Neural cell (in vitro differentiated cells): ENCODE data around the gene DCC. TPM values are rescaled to one million over a fixed set of nuclear protein-coding genes. Genes with fewer than 3 reads are reported as not detected.

Experiments used
- H2AFZ ChIP-seq: fragments of 200-600, 300-800 bp; sonication (generic), shearing (Covaris generic); 2 replicates; pipeline ENCODE4 v1.6.0; 2014; ENCODE audit warnings: low read depth, mild to moderate bottlenecking, antibody characterized with exemption, low read length, moderate library complexity
- H3F3A ChIP-seq: fragments of 200-600 bp; shearing (Covaris generic); 2 replicates; pipeline ENCODE4 v1.6.1; 2016; ENCODE audit warnings: mild to moderate bottlenecking, moderate library complexity, mixed read lengths, antibody characterized with exemption, low read length; ENCODE audit not compliant: insufficient read depth, poor library complexity, severe bottlenecking
- H3K27ac ChIP-seq: fragments of 200-600, 300-800 bp; sonication (generic), shearing (Covaris generic); 2 replicates; pipeline ENCODE4 v1.5.1; 2014; ENCODE audit warnings: mild to moderate bottlenecking, low read length, moderate library complexity
- H3K27me3 ChIP-seq: fragments of 300-800, 200-600 bp; sonication (generic), shearing (Covaris generic); 2 replicates; pipeline ENCODE4 v1.6.0; 2014; ENCODE audit warnings: mild to moderate bottlenecking, low read depth, low read length, moderate library complexity; ENCODE audit not compliant: insufficient read depth
- H3K36me3 ChIP-seq: fragments of 300-800, 200-600 bp; sonication (generic), shearing (Covaris generic); 2 replicates; pipeline ENCODE4 v1.5.1; 2014; ENCODE audit warnings: mild to moderate bottlenecking, antibody characterized with exemption, low read length, moderate library complexity; ENCODE audit not compliant: insufficient read depth
- H3K4me2 ChIP-seq: fragments of 300-800, 200-600 bp; sonication (generic), shearing (Covaris generic); 2 replicates; pipeline ENCODE4 v1.6.0; 2014; ENCODE audit warnings: mild to moderate bottlenecking, low read length
- H3K4me3 ChIP-seq: fragments of 300-800, 200-600 bp; sonication (generic), shearing (Covaris generic); 2 replicates; pipeline ENCODE4 v1.5.1; 2014; ENCODE audit warnings: mild to moderate bottlenecking, low read length, moderate library complexity
- H3K79me2 ChIP-seq: fragments of 200-600 bp; shearing (Covaris generic); replicated peaks from 2 replicates; pipeline ENCODE4 v1.6.0; 2014; ENCODE audit warnings: mild to moderate bottlenecking, low read length, moderate library complexity; ENCODE audit not compliant: insufficient read depth
- H3K9ac ChIP-seq: fragments of 300-800, 200-600 bp; sonication (generic), shearing (Covaris generic); 2 replicates; pipeline ENCODE4 v1.6.1; 2016; ENCODE audit warnings: mild to moderate bottlenecking, low read length, mixed read lengths
- H3K9me2 ChIP-seq: fragments of 200-600 bp; shearing (Covaris generic); 2 replicates; pipeline ENCODE4 v1.6.1; 2016; ENCODE audit warnings: mild to moderate bottlenecking, low read length, mixed read lengths; ENCODE audit not compliant: insufficient read depth
- H3K9me3 ChIP-seq: fragments of 200-600, 300-800 bp; sonication (generic), shearing (Covaris generic); 2 replicates; pipeline ENCODE4 v1.6.1; 2016; ENCODE audit warnings: mild to moderate bottlenecking, mixed run types, low read length, moderate library complexity, mixed read lengths
- H4K20me1 ChIP-seq: fragments of 200-600 bp; shearing (Covaris generic); 2 replicates; pipeline ENCODE4 v1.6.1; 2016; ENCODE audit warnings: mild to moderate bottlenecking, mixed run types; ENCODE audit not compliant: insufficient read depth
- CTCF ChIP-seq: fragments of 450-650 bp; IDR thresholded peaks from 2 replicates; pipeline ENCODE4 v1.5.1; 2014; ENCODE audit warnings: antibody characterized with exemption, mild to moderate bottlenecking, moderate library complexity; ENCODE audit not compliant: poor library complexity, severe bottlenecking
- EP300 ChIP-seq: fragments of 450-650 bp; conservative IDR thresholded peaks from 2 replicates; pipeline ENCODE4 v1.6.1; 2014; ENCODE audit warnings: antibody characterized with exemption, mild to moderate bottlenecking, moderate library complexity; ENCODE audit not compliant: poor library complexity, severe bottlenecking
- EZH2 ChIP-seq: fragments of 200-600, 300-800 bp; shearing (Covaris generic), sonication (generic); IDR thresholded peaks from 2 replicates; pipeline ENCODE4 v1.6.1; 2014; ENCODE audit warnings: antibody characterized with exemption, low read length, borderline replicate concordance, mild to moderate bottlenecking; ENCODE audit not compliant: insufficient read depth, poor library complexity, severe bottlenecking
- MXI1 ChIP-seq: fragments of 450-650 bp; conservative IDR thresholded peaks from 2 replicates; pipeline ENCODE4 v1.6.1; 2014; ENCODE audit warnings: antibody characterized with exemption, mild to moderate bottlenecking; ENCODE audit not compliant: poor library complexity, severe bottlenecking
- POLR2AphosphoS5 ChIP-seq: IDR thresholded peaks from 2 replicates; pipeline ENCODE4 v1.6.1; 2012
- RAD21 ChIP-seq: fragments of 450-650 bp; conservative IDR thresholded peaks from 2 replicates; pipeline ENCODE4 v1.6.1; 2014; ENCODE audit warnings: antibody characterized with exemption, mild to moderate bottlenecking, moderate library complexity
- SMC3 ChIP-seq: fragments of 450-650 bp; conservative IDR thresholded peaks from 2 replicates; pipeline ENCODE4 v1.6.1; 2014; ENCODE audit warnings: antibody characterized with exemption, mild to moderate bottlenecking, moderate library complexity; ENCODE audit not compliant: poor library complexity
- TAF1 ChIP-seq: IDR thresholded peaks from 2 replicates; pipeline ENCODE4 v1.6.1; 2012; ENCODE audit warnings: low read depth
- polyA plus RNA-seq: library from polyadenylated mRNA; depleted of rRNA; stranded (reverse); fragments of >200 nt; gene quantifications from 2 replicates; pipeline ENCODE4 v1.2.3, GENCODE V29; 2014
- TF ChIP-seq, protein P1 (sequence below): IDR thresholded peaks from 2 replicates; pipeline ENCODE4 v1.6.1; 2012; ENCODE audit warnings: borderline replicate concordance

The DCC gene
- polyA plus RNA-seq, 1 donor from 2014 or later, result 40.7 TPM

GRCh38 chr18:53241161-53241560 lies 901.2 kb downstream of the DCC start:
- Histone ChIP-seq H3K36me3 (no peaks in the 10 kb centered on the region), H3F3A (no peaks in the 10 kb centered on the region), H3K79me2 (no peaks in the 10 kb centered on the region), H3K9me3 (no peaks in the 10 kb centered on the region), H3K27me3 (no peaks in the 10 kb centered on the region), H3K4me2 (no peak overlapping the region), H4K20me1 (no peaks in the 10 kb centered on the region), H2AFZ (no peak overlapping the region), H3K9ac (no peak overlapping the region), H3K27ac (no peak overlapping the region), H3K4me3 (no peak overlapping the region), H3K9me2 (no peaks in the 10 kb centered on the region)
- TF ChIP-seq EP300, result no peak
- TF ChIP-seq POLR2AphosphoS5, result no peak
- TF ChIP-seq, protein P1, sequence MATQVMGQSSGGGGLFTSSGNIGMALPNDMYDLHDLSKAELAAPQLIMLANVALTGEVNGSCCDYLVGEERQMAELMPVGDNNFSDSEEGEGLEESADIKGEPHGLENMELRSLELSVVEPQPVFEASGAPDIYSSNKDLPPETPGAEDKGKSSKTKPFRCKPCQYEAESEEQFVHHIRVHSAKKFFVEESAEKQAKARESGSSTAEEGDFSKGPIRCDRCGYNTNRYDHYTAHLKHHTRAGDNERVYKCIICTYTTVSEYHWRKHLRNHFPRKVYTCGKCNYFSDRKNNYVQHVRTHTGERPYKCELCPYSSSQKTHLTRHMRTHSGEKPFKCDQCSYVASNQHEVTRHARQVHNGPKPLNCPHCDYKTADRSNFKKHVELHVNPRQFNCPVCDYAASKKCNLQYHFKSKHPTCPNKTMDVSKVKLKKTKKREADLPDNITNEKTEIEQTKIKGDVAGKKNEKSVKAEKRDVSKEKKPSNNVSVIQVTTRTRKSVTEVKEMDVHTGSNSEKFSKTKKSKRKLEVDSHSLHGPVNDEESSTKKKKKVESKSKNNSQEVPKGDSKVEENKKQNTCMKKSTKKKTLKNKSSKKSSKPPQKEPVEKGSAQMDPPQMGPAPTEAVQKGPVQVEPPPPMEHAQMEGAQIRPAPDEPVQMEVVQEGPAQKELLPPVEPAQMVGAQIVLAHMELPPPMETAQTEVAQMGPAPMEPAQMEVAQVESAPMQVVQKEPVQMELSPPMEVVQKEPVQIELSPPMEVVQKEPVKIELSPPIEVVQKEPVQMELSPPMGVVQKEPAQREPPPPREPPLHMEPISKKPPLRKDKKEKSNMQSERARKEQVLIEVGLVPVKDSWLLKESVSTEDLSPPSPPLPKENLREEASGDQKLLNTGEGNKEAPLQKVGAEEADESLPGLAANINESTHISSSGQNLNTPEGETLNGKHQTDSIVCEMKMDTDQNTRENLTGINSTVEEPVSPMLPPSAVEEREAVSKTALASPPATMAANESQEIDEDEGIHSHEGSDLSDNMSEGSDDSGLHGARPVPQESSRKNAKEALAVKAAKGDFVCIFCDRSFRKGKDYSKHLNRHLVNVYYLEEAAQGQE, result no peak
- no peak for TF ChIP-seq EZH2
- TF ChIP-seq SMC3, result no peak

- Histone ChIP-seq H3K27me3 (no peaks in the 10 kb centered on the region), H3K4me3 (no peak overlapping the region)
These were observed 913.8 kb downstream of the DCC start for GRCh38 chr18:53253789-53254188.

More at GRCh38 chr18:53253789-53254188, 913.8 kb downstream of the DCC start:
- Histone ChIP-seq H2AFZ (no peak overlapping the region), H3K4me2 (no peak overlapping the region), H3F3A (no peaks in the 10 kb centered on the region), H3K9me2 (no peaks in the 10 kb centered on the region), H3K79me2 (no peaks in the 10 kb centered on the region), H4K20me1 (no peaks in the 10 kb centered on the region), H3K36me3 (no peaks in the 10 kb centered on the region), H3K9ac (no peak overlapping the region), H3K9me3 (no peaks in the 10 kb centered on the region), H3K27ac (no peak overlapping the region)
- no peak for TF ChIP-seq MXI1
- no peak for TF ChIP-seq CTCF
- TF ChIP-seq TAF1, result no peak
- TF ChIP-seq EP300, result no peak
- no peak for TF ChIP-seq POLR2AphosphoS5
- no peak for TF ChIP-seq SMC3
- no peak for TF ChIP-seq EZH2
- TF ChIP-seq, protein P1, result no peak
- no peak for TF ChIP-seq RAD21
